Natural killer cell treated with Interleukin-12 subunit alpha and Interleukin-12 subunit beta and Interleukin-15 and Interleukin-18, amount 100 ng/mL, for 72 hours (primary cell): ENCODE measurements around the gene FBXO21. TPM values are rescaled to one million over a fixed set of nuclear protein-coding genes. Genes with fewer than 3 reads are reported as not detected.

Experiments
- ATAC-seq, 2 donors: fragments of 150-1000 bp; cut with Tn5 transposase in 1 of 2; sonication (Bioruptor Pico), chemical (Tn5 transposase) in 1 of 2; 2 replicates each; pipeline ENCODE4 v1.10.0; 2021
- DNase-seq: peaks from one replicate; pipeline ENCODE4 v3.0.0; 2022; ENCODE audit warnings: low spot score
- H3K27ac Mint-ChIP-seq, 2 donors: 1 replicate in 1 of 2; 2 replicates in 1 of 2; pipeline ENCODE4 v1.8.0; 2022; ENCODE audit warnings: mixed read lengths in 2 of 2, mild to moderate bottlenecking in 1 of 2, moderate library complexity in 1 of 2
- H3K27me3 Mint-ChIP-seq, 2 donors: 1 replicate in 1 of 2; 2 replicates in 1 of 2; pipeline ENCODE4 v1.8.0; 2022; ENCODE audit warnings: mixed read lengths in 2 of 2
- H3K36me3 Mint-ChIP-seq: one replicate; pipeline ENCODE4 v1.8.0; 2022; ENCODE audit warnings: mixed read lengths
- H3K4me1 Mint-ChIP-seq, 2 donors: 1 replicate in 1 of 2; 2 replicates in 1 of 2; pipeline ENCODE4 v1.8.0; 2022; ENCODE audit warnings: low read depth in 2 of 2, mixed read lengths in 2 of 2, mild to moderate bottlenecking in 1 of 2
- H3K4me3 Mint-ChIP-seq: one replicate; pipeline ENCODE4 v1.8.0; 2022; ENCODE audit warnings: mixed read lengths
- H3K9me3 Mint-ChIP-seq: 2 replicates; pipeline ENCODE4 v1.8.0; 2022; ENCODE audit warnings: mixed read lengths
- total RNA-seq, 2 donors: library from RNA; stranded (reverse); gene quantifications; one replicate each; pipeline ENCODE4 v1.2.3, GENCODE V29; 2022

The FBXO21 gene
- total RNA-seq, 2 donors from 2014 or later: 30.4 to 37.7 TPM

DNA sequence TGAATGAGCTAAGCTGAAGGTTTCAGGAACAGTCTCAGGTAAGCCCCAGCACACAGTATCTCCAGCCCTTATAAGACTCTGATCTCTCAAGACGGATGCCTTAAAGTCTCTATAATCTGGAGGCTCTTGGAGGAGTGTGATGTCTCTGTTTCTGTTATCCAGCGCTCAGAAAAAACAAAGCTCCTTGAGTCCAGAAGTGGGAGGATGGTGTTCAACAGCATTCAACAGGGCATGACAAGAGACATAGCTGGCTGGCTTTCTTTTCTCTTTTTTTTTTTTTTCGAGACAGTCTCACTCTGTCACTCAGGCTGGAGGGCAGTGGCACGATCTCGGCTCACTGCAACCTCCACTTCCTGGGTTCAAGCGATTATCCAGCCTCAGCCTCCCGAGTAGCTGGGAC is 59.5 kb downstream of the FBXO21 start:
- Mint-ChIP-seq H3K4me1 (peaks cover 11 to 18% of the 10 kb centered on the region in 2 donors), H3K27me3 (no peaks in the 10 kb centered on the region), H3K9me3 (peaks cover 9% of the 10 kb centered on the region), H3K36me3 (no peaks in the 10 kb centered on the region), H3K27ac (no peak overlapping the region), H3K4me3 (no peak overlapping the region)
- no peak for ATAC-seq
- DNase-seq: no peak

DNA sequence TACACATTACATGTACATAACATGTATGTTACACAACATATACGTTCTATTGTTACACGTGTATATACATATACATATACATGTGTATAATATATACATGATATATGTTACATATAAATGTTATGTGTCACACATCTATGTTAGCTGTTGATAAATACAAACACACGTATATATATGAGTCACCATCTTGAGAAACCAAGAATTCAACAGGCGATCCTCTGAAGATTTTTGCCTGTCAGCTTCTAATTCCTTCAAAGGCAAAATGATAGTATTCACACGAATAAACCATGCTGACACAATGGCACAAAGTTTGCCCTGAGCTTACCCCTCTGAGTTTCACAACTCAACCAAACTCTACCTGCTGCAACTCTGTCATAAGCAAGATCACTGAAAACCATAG is 60.9 kb downstream of the FBXO21 start:
- no peak overlapping the region for H3K4me3 Mint-ChIP-seq
- ATAC-seq (no peak), DNase-seq (no peak)
- H3K27ac Mint-ChIP-seq: no peak overlapping the region
- H3K27me3 Mint-ChIP-seq: no peaks in the 10 kb centered on the region
- peaks cover 9% of the 10 kb centered on the region for H3K9me3 Mint-ChIP-seq
- H3K4me1 Mint-ChIP-seq: peaks cover 11 to 18% of the 10 kb centered on the region in 2 donors
- no peaks in the 10 kb centered on the region for H3K36me3 Mint-ChIP-seq

DNA sequence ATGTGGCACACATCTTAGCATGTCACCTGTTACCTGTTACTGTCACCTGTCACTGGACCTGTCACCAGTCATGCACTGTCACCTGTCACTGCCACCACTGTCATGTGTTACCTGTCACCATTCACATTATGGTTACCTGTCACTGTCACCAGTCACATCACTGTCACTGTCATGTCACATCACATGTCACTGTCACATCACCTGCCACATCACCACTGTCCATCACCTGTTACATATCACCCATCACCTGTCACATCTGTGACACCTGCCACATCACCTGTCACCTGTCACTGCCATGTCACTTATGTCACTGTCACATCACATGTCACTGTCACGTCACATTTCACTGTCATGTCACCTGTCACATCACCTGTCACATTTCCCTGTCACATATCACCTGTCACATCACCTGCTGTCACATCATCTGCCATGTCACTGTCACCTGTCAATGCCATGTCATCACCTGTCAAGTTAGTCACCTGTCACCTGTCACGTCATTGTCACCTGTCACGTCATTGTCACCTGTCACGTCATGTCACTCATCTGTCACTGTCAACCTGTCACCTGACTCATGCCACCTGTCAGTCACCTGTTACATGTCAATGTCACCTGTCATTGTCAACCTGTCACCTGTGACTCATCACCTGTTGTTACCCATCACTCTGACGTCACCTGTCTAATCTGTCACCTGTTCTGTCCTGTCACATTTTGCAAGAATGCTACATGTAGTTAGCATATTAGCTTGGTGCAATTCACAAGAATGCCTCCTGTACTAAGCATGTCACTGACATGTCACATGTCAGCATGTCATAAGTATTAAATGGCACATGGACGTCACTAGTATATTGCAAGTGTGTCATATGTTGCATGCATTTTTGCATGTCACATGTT is 62.1 kb downstream of the FBXO21 start:
- H3K4me3 Mint-ChIP-seq: no peak overlapping the region
- H3K4me1 Mint-ChIP-seq: peaks cover 0 to 9% of the 10 kb centered on the region in 2 donors
- H3K27ac Mint-ChIP-seq: no peak overlapping the region
- DNase-seq (no peak), ATAC-seq (no peak)
- H3K36me3 Mint-ChIP-seq: no peaks in the 10 kb centered on the region
- peaks cover 9% of the 10 kb centered on the region for H3K9me3 Mint-ChIP-seq
- no peaks in the 10 kb centered on the region for H3K27me3 Mint-ChIP-seq

DNA sequence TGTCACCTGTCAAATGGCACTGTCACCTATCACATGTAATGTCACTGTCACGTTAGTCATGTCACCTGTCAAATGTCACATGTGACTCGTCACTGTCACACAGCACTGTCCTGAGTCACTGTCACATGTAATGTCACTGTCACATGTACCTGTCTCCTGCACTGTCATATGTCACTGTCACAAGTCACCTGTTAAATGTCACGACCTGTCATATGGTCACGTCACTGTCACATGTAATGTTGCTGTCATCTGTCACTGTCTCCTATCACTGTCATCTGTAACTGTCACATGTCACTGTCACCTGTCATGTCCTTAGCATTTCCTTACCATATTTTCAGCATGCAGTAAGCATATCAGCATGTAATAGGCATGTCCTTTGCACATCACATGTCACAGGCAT is 63.9 kb downstream of the FBXO21 start:
- no peak for ATAC-seq
- H3K27ac Mint-ChIP-seq: no peak overlapping the region
- H3K9me3 Mint-ChIP-seq: peaks cover 9% of the 10 kb centered on the region
- H3K27me3 Mint-ChIP-seq: no peaks in the 10 kb centered on the region
- H3K36me3 Mint-ChIP-seq: no peaks in the 10 kb centered on the region
- H3K4me3 Mint-ChIP-seq: no peak overlapping the region
- no peak for DNase-seq
- H3K4me1 Mint-ChIP-seq: peaks cover 0 to 9% of the 10 kb centered on the region in 2 donors

DNA sequence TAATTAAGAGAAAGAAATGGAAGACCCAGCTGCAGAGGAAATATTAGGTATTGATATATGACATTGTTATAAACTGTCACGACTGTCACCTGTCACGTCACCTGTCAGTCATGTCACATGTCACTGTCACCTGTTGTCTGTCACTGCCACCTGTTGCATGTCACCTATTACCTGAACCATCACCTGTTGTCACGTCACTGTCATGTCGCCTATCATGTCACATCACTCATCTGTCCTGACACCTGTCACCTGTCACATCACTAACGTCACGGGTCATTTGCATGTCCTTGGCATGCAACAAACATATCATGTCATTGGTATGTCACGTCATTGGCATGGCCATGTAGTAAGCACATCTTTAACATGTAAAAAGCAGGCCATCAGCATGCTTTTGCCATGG is 64.5 kb downstream of the FBXO21 start:
- Mint-ChIP-seq H3K27ac (no peak overlapping the region), H3K36me3 (no peaks in the 10 kb centered on the region), H3K27me3 (no peaks in the 10 kb centered on the region), H3K4me3 (no peak overlapping the region), H3K9me3 (peaks cover 9% of the 10 kb centered on the region), H3K4me1 (peaks cover 0 to 9% of the 10 kb centered on the region in 2 donors)
- no peak for DNase-seq
- ATAC-seq: no peak

DNA sequence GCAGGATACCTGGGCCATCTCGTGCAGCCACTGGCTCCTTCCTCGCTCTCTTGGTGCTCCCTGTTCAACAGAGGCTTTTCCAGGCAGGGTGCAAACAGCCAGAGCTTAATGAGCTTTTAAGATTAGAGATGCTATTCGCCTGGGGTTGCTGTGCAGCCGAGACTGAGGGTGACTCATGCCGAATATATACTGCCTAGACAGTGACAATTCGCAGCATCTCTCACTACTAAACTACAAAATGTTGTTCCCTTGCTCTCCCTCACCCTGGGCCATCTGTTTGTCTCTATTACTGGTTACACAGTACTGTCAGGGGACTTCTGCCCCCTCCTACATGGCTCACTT is 65.0 kb downstream of the FBXO21 start:
- H3K36me3 Mint-ChIP-seq: no peaks in the 10 kb centered on the region
- H3K4me1 Mint-ChIP-seq: peaks cover 0 to 9% of the 10 kb centered on the region in 2 donors
- H3K27ac Mint-ChIP-seq: no peak overlapping the region
- DNase-seq: no peak
- H3K27me3 Mint-ChIP-seq: no peaks in the 10 kb centered on the region
- no peak for ATAC-seq
- peaks cover 9% of the 10 kb centered on the region for H3K9me3 Mint-ChIP-seq
- no peak overlapping the region for H3K4me3 Mint-ChIP-seq

DNA sequence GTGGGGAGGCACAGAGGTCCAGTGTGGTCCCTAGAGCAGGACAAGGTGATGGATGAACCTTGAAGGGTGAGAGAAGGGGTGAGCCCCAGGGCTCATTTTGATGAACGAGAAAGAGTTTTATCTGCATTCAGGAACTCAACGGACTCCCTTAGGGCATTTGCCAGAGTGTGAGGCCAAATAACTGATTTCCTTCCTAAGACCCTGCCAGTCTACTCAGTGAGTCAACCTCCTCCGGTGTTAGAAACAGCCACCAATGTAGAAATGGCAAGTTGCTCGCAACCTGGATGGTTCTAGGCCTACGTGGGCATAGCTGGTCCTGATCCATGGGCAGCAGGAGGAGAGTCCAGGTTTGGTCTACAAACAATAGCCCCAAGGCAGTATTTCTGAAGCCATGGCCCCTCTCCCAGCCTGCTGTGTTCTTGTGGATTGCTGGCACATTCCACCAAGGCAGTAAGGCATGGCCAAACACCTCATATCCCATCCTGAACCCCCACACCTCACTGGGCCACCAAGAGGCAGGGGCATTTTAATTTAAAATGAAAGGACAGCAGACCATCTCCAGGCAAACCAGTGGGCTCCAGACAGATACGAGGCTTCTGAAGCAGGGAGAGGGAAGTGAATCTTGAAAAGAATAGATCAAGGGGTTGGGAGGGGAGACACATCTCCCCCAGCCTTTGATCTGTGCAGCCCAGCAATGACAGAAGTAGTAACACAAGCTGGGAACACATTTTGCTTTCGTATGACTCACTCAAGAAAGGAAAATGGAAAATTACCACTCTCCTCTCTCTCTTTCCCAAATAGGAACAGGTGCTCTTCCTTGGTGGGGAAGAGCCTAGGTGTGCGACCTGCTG is 65.6 kb downstream of the FBXO21 start:
- no peaks in the 10 kb centered on the region for H3K36me3 Mint-ChIP-seq
- no peak overlapping the region for H3K27ac Mint-ChIP-seq
- H3K9me3 Mint-ChIP-seq: peaks cover 9% of the 10 kb centered on the region
- ATAC-seq: peak in 1 of 2 donors; percentile 6
- H3K4me3 Mint-ChIP-seq: no peak overlapping the region
- no peaks in the 10 kb centered on the region for H3K27me3 Mint-ChIP-seq
- peaks cover 0 to 12% of the 10 kb centered on the region in 2 donors for H3K4me1 Mint-ChIP-seq
- DNase-seq: no peak

DNA sequence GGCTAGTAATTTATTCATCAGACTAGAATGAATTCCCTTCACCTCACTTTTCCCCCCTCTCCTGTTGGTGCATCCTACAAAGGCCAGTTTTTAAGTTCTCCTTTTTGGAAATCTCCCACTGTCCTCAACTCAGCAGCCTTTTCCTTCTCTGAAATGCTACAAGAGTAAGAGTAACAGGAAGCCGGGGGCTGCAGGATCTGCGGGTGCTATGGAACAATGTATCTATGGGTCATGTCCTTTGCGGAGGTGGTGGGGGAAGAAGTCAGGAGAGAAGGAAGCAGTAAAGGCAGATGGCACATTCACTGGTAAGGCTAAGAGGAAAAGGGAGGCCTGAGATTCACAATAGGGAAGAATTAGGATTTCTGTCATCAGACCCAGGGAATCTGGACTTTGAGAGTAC is 68.8 kb downstream of the FBXO21 start:
- ATAC-seq (no peak), DNase-seq (no peak)
- H3K36me3 Mint-ChIP-seq: no peaks in the 10 kb centered on the region
- no peak overlapping the region for H3K27ac Mint-ChIP-seq
- H3K4me1 Mint-ChIP-seq: peaks cover 0 to 7% of the 10 kb centered on the region in 2 donors
- no peaks in the 10 kb centered on the region for H3K27me3 Mint-ChIP-seq
- H3K4me3 Mint-ChIP-seq: no peak overlapping the region
- H3K9me3 Mint-ChIP-seq: no peaks in the 10 kb centered on the region

DNA sequence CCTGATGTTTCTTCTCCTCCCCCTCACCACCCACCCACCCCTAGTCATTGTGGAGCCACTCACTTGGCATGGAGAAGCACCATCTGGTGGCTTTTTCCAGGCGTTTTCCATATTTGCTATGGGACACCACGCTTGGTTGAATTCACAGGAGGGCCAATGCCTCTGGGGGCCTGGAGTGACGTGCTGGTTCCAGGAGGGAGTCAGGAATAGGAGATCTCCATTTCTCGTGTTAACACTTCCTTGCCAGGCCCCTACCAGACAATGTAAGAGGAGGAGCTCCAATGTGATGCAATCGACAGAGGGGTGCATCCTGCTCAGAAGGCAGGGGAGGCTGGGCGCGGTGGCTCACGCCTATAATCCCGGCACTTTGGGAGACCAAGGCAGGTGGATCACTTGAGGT is 69.5 kb downstream of the FBXO21 start:
- Mint-ChIP-seq H3K4me3 (no peak overlapping the region), H3K27me3 (no peaks in the 10 kb centered on the region), H3K27ac (no peak overlapping the region), H3K36me3 (no peaks in the 10 kb centered on the region), H3K4me1 (peaks cover 0 to 7% of the 10 kb centered on the region in 2 donors), H3K9me3 (no peaks in the 10 kb centered on the region)
- no peak for ATAC-seq
- no peak for DNase-seq

DNA sequence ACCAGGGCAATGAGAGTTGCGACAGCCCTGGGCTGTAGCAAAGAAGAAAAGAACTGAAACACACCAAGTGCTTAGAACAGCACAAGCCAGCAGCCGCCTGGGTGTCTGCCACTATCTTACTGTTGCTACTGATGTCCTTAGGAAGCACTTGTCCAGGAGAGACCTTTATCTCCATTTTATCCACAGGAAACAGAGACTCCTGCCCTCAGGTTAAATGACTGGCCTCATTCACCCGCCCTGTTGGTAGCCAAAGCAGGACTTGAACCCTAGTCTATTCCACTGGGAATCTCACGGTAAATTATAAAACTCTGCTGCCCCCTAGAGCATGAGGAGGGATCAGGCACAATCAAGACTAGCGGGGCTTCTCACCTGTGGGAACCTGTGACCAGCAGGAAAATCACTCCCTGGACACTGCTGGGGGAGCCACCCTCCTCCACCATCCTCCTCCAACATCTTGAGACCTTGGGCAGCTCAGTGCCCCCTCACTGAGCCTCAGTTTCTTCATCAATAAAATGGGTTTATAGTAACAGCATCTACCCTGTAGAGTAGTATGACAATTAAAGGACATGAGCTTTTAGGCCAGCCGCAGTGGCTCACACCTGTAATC is 70.6 kb downstream of the FBXO21 start:
- Mint-ChIP-seq H3K9me3 (no peaks in the 10 kb centered on the region), H3K27ac (no peak overlapping the region), H3K4me3 (no peak overlapping the region), H3K36me3 (no peaks in the 10 kb centered on the region), H3K27me3 (no peaks in the 10 kb centered on the region), H3K4me1 (peaks cover 0 to 7% of the 10 kb centered on the region in 2 donors)
- DNase-seq: no peak
- peak; percentile 58 to 65 for ATAC-seq

DNA sequence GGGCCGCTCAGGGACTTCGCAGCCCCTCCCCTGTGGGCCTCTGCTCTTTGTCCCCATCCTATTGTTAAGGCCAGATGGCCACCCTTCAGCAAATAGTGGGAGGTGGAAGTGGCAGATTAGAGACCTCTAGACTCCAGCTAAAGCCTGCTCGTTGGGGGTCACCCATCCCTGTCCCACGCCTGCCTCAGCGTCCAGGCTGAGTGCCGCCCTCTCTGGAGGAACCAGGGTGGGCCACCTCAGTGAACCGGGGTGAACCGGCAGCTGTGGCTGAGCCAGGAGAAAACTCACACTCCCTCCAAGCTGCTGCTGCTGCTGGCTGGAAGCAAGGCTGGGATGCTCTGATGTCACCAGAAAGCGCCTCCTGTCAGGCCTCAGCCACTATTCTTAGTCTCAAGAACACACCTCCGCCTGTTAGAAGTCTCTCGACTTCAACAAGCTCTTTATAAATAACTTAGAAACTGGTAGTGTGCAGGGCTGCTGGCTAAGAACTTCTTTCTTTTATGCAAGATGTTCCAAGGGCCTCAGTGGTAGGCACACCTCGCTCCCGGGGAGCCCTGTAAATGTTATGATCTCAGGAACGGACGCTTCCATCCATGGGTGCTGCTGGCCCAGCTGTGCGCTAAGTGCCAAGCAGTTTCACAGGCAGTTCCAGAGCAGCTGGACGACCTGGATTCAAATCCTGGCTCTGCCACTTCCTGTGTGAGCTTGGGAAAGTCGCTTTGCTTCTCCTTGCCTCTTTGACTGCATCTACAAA is 71.3 kb downstream of the FBXO21 start:
- no peak for ATAC-seq

DNA sequence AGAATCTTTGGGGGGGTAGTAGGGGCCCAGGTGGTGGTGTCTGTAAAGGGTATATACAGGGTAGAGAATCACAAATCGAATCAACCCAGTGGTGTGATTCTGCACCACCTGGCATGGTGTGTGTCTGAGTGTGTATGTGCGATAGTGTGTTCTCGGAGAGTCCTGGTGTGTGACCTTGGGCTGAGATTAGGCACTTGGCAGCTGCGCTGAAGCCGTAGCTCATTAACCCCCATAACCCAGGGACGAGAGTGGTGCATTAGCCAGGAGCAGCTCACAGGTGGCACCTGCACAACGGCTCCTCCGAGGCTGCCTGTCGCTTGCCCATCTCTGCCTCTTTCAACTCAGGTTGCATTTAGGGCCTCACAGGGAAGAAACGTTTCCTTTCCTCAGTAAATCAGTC is 75.5 kb downstream of the FBXO21 start:
- no peaks in the 10 kb centered on the region for H3K9me3 Mint-ChIP-seq
- no peak overlapping the region for H3K27ac Mint-ChIP-seq
- ATAC-seq (peak in 1 of 2 donors; percentile 17), DNase-seq (no peak)
- no peaks in the 10 kb centered on the region for H3K36me3 Mint-ChIP-seq
- H3K4me1 Mint-ChIP-seq: peaks cover 0 to 5% of the 10 kb centered on the region in 2 donors
- no peak overlapping the region for H3K4me3 Mint-ChIP-seq
- H3K27me3 Mint-ChIP-seq: no peaks in the 10 kb centered on the region

More for the DNA sequence above, 71.3 kb downstream of the FBXO21 start:
- DNase-seq: no peak
- H3K4me3 Mint-ChIP-seq: no peak overlapping the region
- no peak overlapping the region for H3K27ac Mint-ChIP-seq
- H3K36me3 Mint-ChIP-seq: no peaks in the 10 kb centered on the region
- no peaks in the 10 kb centered on the region for H3K9me3 Mint-ChIP-seq
- H3K4me1 Mint-ChIP-seq: peaks cover 0 to 7% of the 10 kb centered on the region in 2 donors
- no peaks in the 10 kb centered on the region for H3K27me3 Mint-ChIP-seq

DNA sequence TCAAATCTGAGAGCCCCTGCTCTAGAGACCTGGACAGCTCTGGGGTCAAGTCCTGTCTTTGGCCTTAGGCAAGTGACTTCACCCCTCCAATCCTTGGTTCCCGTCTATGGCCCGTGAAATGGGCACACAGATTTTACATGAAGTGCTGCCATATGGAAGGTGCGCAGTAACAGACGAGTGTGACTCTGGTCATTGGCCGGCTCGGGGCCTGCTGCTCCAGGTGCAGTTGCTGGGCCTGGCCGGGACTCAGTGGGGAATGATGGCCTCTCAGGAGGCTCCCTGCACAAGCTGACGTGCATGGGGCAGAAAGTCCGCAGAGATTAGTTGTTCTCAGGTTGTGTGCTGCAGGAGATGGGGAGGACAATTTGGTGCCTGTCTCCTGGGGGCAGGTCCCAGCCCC is 77.0 kb downstream of the FBXO21 start:
- no peaks in the 10 kb centered on the region for H3K27me3 Mint-ChIP-seq
- H3K27ac Mint-ChIP-seq: no peak overlapping the region
- DNase-seq: no peak
- ATAC-seq: no peak
- H3K4me3 Mint-ChIP-seq: no peak overlapping the region
- H3K4me1 Mint-ChIP-seq: no peaks in the 10 kb centered on the region
- H3K36me3 Mint-ChIP-seq: no peaks in the 10 kb centered on the region
- H3K9me3 Mint-ChIP-seq: no peaks in the 10 kb centered on the region
